ENCODE results near the gene KRT72. TPM values are rescaled to one million over a fixed set of nuclear protein-coding genes. Genes with fewer than 3 reads are reported as not detected.
"Not testable (repeated sequence)": the region's sequence is repeated elsewhere in the genome, so short reads cannot be mapped to it uniquely, and the experiment has no call there.

KRT72 gene
- polyA plus RNA-seq, 12 donors: 0.11 to 0.26 (median 0.12) TPM; not detected in 9

DNA sequence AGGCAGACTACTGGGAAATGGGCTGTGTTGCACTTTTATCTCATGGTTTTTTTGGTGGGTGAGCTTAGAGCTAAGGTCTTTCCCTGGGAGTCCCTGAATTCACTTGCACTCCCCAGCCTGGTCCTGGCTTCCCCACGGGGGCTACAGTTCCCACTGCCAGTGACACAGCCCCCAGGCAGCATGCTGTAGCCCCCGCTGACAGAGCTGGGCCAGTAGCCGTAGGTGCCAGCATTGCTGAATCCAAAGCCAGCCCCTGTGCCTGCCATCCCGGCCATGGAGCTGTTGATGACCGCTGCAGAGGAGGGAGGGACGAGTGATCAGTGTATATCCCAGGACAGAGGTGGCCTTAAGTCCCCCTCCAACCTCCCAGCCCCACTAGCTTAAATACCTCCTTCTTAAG, 6.9 kb upstream of the KRT72 start:
- no peak for DNase-seq

DNA sequence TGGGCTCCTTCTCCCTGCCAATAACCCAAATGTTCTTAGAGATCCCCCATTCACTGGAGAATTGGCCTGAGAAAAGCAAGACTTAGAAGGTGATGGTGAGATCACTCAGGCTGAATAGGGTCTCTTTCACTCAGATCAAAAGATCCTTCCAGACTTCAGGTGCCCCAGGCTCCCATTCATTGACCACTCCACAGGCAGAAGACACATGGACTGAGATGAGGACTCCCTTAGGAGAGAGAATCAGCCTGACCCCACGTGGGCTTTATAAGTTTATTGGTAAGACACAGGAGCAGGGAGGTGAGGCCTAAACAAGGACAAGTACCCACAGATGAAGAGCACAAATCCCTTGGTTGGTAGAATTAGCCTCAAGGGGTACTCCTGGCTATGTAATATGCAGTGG, 6.1 kb upstream of the KRT72 start:
- no peak for DNase-seq

DNA sequence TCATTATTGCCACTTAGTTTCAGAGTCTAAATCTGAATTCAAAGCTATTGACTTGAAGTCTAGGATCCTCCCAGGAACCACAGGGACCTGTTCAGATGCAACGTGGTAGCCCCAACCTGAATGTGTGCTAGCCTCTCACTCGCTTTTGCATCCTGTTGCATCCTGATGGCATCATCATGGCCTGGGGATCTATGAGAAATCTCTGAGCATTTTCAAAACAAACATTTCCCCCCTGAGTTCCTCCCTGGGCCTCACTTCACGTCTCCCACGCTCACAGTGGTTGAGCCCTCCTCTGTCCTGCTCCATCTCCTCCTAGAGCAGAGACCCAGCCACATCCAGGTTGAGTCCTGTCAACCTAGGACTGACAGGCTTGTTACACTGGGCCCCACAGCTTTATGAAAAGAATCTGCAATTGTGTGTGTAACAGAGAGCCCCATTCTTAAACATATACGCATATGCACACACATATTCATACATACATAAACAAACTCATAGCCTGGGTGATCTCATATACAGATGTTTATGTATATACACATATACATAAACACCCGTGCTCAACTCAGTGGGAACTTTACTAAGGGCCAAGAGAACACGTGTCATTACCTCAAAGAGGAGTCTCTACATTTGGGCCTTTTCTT, 5.4 kb upstream of the KRT72 start:
- no peak for DNase-seq

DNA sequence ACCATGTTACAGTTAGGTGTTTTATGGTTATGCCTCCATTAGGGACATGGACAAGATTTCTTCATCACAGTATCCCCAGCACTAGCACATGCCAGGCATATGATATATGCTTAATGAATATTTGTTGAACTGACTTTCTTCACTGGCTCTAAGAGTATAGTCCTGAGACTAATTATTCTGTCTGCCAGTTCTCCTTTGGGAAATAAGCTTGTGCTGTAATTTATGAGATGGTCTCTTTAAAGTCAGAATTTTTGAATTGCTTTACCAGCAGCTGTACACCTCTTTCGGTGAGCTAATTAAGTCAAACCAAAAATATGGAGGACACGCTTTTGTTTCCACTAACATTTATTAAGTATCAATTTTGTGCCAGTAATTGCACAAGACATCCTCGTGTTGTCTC, 4.8 kb upstream of the KRT72 start:
- no peak for DNase-seq

DNA sequence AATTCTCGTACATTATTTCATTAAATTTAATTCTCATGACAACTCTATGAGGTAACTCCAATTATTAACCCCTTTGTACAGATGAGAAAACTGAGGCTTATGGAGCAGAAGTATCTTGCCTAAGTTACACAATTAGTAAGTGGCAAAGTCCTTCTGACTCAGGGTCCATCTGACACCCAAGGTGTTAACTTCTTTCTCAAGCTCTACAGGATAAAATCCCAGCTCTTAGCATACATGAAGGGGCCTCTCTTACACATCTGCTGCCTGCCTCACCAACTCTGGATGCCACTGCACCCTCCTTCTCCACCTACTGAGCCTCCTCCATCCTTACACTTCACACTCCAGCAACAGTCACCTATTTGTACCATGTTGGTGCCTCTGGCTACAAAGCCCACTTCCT, 4.3 kb upstream of the KRT72 start:
- DNase-seq: no peak

DNA sequence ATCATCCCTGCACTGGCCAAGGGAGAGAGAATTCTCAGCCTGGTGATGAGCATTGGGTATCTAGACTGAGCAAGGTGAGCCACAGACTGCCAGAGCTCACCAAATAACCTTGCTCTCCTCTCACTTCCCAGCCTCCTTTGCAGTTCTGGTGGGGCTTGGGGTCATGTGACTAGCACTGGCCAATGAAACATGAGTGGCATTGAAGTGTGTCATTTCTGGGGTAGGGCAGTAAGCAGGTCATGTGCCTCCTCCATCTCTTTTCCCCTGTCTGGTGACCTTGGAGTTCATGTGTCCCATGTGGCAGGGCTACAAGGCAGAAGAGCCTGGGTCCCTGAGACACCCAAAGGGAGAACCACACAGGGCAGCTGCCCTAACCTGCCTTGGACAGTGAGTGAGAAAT, 3.6 kb upstream of the KRT72 start:
- no peak for DNase-seq

DNA sequence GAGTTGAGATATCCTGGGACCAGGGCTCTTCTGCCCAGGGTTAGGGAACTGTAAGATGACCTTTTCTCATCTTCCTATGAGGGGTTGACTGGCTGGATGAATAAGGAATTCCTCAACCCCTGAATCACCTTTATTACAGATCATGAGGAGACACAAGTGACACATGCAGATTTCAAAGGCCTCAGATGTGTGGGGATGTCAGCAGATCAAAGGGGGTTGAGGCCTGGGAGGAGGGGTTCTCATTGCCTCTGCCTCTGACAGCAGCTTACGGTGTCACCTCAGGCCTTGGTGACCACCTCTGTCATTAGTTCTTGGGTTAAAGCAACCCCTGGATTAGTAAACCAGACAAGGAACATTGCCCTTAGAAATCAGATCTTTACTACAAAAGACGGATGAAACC, 2.1 kb upstream of the KRT72 start:
- DNase-seq: no peak

DNA sequence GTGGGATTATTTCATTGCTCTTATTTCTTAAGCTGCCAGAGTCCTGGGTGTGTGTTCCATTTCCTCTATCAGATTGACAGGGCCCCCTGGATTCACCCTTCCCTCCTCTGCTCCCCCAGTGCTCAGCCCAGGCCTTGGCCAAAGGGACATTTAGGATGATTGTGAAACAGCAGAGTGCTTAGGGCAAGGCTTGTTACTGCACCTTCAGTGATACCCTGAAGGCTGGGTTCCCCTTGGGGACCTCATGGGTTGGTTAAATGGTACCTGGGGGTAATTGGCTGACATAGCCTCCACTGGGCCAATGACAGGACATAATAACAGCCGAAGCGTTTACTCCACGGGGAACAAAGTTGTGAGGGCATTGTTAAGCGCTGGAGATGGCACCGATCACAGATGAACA, 1.3 kb upstream of the KRT72 start:
- DNase-seq: no peak

DNA sequence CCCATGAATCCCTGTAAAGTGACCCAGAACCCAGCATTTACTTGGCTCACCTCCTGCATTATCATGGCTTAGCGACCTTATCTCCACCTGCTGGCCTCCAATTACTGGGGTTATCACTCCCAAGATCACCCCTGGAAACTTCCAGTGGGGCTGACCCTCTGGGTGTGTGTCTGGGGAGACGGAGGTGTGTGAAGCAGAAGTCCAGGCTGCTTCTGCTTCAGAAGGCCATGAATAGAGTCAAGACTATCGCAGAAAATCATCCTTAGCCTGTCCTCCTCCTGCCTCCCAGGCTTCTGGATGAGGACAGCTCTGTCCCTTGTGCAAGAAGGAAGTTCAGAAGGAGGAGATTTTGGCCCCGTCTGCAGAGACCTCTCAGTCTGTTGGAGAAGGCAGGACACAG, 408 bp upstream of the KRT72 start:
- no peak for DNase-seq

DNA sequence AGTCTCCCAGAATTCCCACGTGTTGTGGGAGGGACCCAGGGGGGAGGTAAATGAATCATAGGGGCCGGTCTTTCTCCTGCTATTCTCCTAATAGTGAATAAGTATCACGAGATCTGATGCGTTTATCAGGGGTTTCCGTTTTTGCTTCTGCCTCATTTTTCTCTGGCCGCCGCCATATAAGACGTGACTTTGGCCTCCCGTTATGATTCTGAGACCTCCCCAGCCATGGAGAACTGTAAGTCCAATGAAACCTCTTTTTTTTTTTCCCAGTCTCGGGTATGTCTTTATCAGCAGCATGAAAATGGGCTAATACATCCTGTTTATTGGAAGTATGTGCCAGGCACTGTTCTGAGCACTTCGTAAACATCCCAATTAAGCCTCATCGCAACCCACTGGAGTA, 788 bp downstream of the KRT72 start:
- DNase-seq: no peak

DNA sequence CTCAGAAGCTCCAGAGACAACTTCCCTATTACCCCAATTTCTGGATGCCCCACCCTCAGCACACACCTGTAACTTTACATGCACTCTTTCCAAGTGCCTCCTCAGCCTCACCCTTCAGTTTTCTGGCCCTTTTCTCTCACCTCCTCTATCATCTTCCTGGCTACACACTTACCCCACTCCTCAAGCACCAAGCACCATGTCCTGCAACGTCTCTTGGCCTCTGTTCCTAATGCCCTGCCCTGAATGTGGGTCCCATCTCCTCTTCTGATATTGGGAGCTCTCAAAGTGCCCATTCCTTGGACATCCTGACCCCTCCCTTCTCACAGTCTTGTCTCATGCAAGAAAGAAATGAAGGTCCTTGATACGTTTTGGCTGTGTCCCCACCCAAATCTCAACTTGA, 1.2 kb downstream of the KRT72 start:
- no peak for DNase-seq

DNA sequence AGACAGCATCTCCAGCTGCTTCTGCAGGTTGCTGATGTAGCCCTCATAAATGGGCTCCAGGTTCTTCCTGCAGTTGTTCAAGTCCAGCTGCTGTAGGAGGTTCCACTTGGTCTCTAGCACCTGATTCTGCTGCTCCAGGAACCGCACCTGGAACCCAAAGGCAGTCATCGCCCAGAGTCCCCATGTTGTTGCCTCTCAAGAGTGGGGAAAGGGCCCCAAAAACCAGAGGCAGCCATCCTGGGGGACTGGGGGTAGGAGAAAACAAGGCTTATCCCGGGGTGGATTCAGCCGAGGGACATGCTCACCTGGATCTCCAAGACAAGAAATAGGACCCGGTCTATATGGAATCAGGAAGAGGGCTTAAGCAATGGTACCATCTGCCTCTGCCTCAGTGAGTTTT, 2.3 kb downstream of the KRT72 start:
- DNase-seq: no peak

DNA sequence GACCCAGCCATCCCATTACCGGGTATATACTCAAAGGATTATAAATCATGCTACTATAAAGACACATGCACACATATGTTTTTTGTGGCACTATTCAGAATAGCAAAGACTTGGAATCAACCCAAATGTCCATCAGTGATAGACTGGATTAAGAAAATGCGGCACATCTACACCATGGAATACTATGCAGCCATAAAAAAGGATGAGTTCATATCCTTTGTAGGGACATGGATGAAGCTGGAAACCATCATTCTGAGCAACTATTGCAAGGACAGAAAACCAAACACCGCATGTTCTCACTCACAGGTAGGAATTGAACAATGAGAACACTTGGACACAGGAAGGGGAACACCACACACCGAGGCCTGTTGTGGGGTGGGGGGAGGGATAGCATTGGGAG, 7.0 kb downstream of the KRT72 start:
- not testable (repeated sequence) for DNase-seq

DNA sequence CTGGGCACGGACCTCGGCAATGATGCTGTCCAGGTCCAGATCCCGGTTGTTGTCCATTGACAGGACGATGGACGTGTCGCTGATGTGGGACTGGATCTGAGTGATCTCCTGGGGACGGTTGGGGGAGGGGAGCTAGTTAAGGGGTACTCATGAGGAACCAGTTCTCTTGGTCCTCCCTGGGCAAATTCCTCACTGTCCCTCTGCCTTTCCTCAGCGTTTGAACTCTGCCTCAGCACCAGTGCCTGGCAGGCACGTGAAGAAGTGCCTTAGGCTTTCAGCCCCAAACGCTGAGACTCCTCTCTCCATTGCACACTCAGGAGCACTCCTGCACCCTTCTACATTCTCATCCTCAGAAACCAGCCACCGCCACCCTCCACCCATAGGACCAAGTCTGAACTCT, 9.7 kb downstream of the KRT72 start:
- DNase-seq: no peak

DNA sequence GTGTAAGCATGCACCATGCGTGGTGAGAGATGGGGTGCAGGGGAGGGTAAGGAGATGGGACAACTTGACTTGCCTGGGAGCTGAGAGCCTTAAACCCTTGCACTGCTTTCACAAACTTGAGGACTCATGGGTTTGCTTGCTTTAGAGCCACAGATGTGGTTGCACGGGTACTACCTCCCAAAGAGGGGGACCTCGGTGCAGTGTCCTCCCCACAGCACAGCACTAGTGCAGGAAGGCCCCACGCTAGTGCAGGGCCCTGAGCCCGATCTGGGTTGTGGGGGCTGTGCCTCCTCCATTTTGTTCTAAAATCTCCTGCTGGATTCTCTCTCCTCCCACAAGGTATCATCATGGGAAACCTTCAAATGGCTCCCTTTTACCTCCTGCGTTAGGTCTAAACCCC, 11.2 kb downstream of the KRT72 start:
- no peak for DNase-seq

DNA sequence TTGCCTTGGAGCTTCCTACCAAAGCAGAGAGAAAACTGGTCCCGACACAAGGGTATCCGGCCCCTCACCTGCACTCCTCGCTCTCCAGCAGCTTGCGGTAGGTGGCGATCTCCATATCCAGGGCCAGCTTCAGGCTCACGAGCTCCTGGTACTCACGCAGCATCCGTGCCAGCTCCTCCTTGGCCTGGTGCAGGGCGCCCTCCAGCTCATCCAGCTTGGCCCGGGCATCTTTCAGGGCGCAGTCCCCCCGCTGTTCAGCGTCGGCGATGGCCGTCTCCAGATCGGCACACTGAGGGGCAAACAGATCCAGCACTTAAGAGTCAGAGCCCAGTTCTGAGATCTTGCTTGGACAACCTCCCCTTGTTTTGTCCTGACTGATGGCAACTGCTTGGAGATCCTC, 13.7 kb downstream of the KRT72 start:
- no peak for DNase-seq

DNA sequence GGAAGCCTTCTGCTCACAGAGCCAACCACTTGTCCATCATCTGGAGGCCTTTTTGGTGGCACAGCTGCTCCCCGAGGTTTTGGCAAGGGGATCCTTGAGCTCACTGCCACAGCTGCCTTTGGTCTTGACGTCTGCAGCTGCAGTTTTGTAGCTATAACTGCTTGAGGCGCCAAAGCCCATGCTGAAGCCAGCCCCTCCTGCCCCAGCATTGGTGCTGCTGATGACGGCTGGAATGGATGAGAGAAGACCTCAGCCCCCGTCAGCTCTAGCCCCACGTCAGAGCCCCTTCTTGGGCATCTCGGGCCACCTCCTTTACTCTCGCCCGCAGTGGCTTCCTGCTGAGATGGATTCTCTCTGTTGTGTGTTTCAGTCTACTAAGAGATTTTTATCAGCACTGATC, 15.3 kb downstream of the KRT72 start:
- peak; percentile 18 for DNase-seq

DNA sequence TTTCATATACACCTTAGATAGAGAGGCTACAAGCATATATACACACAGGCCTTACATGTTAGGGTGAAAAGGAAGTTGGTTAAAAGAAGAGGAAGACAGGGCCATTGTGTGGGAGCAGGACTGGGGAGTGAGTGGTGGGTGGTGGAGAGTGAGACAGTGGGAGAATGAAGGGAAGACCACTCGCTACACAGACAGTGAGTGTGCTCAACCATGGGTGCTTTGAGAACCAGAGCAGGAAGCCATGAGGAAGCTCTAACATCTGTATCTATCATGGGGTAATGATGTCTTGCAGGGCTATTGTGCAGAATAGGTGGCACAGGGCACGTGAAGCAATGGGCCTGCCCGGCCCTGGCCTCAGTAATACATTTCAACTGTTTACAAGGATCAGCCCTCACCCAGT, 16.2 kb downstream of the KRT72 start:
- no peak for DNase-seq

DNA sequence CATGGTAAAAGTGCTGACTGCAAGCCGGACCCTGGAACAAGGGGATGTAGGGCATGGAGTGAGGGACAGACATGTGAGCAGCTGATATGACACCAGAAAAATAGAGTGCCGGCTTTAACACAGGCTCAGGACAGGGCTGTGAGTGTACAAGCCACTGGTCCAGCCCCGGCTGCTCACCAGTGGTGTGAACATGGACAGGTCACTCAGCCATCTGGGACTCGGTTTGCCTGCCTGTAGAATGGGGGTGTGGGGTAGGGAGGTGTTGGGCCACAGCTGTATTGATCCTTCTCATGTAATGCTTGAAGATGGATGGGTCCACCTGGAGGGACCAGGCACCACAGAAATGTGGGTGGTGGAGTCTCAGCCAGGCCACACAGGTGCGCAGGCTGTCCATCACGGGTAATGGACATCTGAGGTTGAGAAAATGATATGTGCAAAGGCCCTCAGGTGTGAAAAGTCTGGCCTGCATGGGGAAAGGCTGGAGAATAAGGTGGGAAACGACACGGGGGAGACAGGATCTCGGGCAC, 17.0 kb downstream of the KRT72 start:
- no peak for DNase-seq

DNA sequence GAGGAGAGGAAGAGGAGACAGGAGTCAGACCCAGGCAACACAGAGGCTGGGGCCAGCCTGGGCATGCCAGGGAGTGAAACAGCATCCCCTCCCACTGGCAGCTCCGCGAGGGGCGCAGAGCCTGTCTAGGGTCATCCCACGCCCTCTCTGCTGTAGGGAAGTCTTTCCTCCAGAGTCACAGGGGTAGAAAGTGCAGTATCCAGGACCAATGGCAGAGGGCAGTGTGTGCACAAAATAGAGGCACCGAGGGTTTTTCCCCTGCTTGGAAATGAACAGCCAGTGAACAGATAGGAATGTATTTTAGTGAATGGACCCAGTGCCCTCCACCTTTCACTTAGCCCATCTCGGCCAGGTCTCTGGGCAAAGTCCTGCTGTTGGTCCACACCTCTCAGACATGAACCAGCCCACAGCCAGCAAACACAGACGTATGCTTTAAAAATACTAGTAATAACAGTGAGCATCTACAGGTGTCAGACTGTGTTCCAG, 18.2 kb downstream of the KRT72 start:
- DNase-seq: peak; percentile 57

DNA sequence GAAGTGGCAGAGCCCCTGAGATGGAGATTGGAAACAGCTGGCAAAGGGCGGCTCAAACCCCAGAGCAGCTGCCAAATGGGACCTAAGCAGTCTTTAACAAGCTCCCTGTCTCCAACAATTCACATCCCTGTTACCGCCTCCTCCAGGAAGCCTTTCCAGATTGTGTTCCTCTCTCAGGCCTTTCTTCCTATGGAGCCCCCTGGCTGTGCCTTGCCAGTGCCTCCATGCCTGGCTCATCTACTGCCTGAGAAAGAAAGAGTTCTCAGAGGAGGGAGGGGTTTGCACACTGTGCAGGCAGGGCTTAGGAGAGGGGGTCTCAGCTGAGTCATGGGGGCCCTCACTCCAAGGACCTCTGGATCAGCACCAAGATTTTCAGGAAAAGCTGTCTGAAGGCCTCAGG, 18.8 kb downstream of the KRT72 start:
- DNase-seq: no peak

DNA sequence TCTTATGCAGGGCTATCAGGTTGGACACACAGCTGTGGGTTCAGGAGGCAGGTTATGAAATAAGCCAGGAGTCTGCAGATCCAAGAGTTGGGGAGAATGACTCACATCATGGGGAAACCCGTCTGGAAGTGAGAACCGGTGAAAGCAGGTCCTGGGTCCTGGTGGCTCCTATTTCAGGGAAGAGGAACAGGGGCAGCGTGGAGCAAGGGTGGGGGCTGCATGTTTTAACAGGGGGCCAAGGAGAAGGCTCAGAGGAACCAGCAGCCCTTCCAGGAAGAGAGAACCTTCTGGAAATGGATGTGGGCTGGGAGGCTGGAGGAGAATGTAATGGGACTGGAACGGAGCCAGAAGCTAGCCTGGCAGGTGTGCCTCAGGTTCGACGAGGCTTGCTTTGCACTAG, 19.8 kb downstream of the KRT72 start:
- no peak for DNase-seq

DNA sequence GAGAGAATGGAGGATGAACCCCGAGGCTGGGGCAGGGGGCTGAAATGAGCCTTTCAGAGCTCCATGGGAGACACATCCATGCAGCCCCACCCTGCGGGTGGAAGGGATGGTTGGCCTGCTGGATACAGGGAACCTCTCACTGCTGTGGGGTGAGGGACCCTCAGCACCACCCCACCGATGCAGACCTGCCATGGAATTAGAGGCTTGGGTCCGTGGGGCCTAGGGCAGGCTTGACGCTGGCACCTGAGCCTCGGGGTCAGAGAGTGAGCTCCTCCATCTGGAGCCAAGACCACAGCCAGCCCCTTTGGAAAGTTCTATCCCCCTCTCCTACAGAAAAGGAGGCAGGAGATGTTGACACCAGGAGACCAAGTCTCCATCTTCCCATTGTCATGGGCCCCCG, 20.2 kb downstream of the KRT72 start:
- no peak for DNase-seq

DNA sequence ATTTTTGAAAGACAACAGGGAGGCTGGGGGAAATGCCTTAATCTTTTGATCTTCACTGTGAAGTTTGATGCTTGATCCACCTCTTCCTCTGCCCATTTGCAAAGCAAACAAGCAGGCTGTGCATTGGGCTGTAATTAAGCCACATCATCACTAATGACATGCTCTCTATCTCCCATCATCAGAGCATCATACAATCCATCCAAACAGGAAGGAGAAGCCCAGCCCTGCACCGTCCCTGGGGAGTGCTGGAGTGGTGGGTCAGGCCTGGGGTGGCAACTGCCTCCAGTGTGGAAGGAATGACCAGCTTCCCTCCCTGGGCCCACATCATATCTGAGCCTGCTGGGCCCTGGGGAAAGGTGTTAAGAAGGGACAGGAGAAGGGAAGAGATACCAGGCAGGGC, 20.8 kb downstream of the KRT72 start:
- no peak for DNase-seq

Data from muscle of arm (tissue), 12 donors.